Measurements from ENCODE around the gene DSCAML1.

DSCAML1 gene

DNA sequence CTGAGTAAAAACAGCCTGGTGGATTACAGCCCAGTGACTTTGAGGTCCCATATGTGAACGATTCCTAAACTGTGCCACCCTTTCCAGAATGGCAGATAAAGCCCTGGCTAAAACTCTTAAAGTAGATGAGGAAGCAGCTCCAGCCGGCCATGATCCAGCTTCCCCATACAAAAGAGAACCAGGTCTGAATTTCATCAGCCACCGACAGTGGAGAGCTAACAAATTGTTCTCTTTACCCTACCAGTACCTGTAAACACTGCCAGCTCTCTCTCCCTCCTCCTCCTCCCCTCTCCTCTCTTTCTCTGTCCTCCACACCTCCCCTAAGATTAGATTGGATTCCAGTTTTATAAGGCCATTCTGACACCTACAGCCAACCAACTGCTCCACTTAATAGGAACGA lies 176.9 kb downstream of the DSCAML1 start:
- H3K4me2 ChIP-seq: no peak overlapping the region
- H3K27ac ChIP-seq: no peak overlapping the region
- H4K20me1 ChIP-seq: no peaks in the 10 kb centered on the region; a peak in 1 of 22 replicates
- H3K9ac ChIP-seq: no peak overlapping the region
- no peak for TF ChIP-seq Cebpa-rat (IDR thresholded peaks at IDR 0.05)
- H3K36me3 ChIP-seq: no peaks in the 10 kb centered on the region
- peaks cover 0 to 3% (median 0%) of the 10 kb centered on the region in 10 experiments; a peak in 5 of 20 replicates for H3K4me1 ChIP-seq
- no peak overlapping the region for H3K4me3 ChIP-seq
- peaks cover 11 to 16% (median 14%) of the 10 kb centered on the region in 11 experiments; a peak in 20 of 22 replicates for H3K9me3 ChIP-seq (replicated peaks in 1 of 11)
- no peaks in the 10 kb centered on the region for H3K27me3 ChIP-seq

DNA sequence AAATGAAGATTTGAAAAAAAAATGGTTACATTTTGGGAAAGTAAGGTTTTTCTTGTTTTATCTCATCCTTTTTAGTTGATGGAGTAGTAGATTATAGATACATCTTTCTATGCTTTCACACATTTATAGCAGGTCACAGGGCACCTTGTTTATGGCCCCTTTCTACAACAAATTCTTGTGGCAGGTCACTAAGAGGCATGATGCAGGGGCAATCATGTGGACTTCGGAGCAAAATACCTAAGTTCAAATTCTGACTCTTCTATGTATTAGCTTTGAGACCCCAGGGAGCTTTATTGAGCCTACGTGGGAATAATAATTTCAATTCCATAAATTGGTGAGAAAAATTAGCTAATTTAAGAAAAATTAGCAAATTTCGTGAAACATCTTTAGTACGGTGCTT lies 177.4 kb downstream of the DSCAML1 start:
- TF ChIP-seq Cebpa-rat (IDR thresholded peaks at IDR 0.05): no peak
- H3K27ac ChIP-seq: no peak overlapping the region
- H3K9me3 ChIP-seq (replicated peaks in 1 of 11): peaks cover 11 to 21% (median 14%) of the 10 kb centered on the region in 11 experiments; a peak in 21 of 22 replicates

DNA sequence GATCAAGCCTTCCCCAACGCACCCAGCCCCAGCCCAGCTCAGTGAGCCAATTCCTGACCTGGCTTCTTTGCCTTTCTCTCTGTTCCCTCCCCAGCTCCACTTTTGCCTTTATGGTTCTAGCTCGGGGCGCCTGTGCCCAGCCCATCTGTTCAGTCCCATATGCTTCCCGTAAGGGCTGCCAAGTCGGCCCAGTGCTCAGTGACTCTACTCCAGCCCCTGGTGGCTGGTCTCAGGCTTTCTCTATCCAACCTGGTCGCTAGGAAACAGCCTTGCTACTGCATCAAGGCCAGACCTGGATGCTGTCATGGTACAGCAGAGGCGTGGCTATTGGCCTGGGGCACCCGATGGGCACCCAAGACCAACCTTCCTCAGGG lies 178.0 kb downstream of the DSCAML1 start:
- Histone ChIP-seq H4K20me1 (no peaks in the 10 kb centered on the region; a peak in 1 of 22 replicates), H3K36me3 (no peaks in the 10 kb centered on the region), H3K4me1 (no peaks in the 10 kb centered on the region), H3K4me3 (no peak overlapping the region), H3K9ac (no peak overlapping the region), H3K4me2 (no peak overlapping the region), H3K9me3 (replicated peaks in 1 of 11) (peaks cover 11 to 24% (median 14%) of the 10 kb centered on the region in 11 experiments; a peak in 21 of 22 replicates), H3K27ac (no peak overlapping the region), H3K27me3 (no peaks in the 10 kb centered on the region)
- no peak for TF ChIP-seq Cebpa-rat (IDR thresholded peaks at IDR 0.05)

More for the DNA sequence above, 177.4 kb downstream of the DSCAML1 start:
- no peaks in the 10 kb centered on the region for H3K27me3 ChIP-seq
- H4K20me1 ChIP-seq: no peaks in the 10 kb centered on the region; a peak in 1 of 22 replicates
- H3K4me3 ChIP-seq: no peak overlapping the region
- H3K4me1 ChIP-seq: no peaks in the 10 kb centered on the region
- H3K9ac ChIP-seq: no peak overlapping the region
- no peaks in the 10 kb centered on the region for H3K36me3 ChIP-seq
- H3K4me2 ChIP-seq: no peak overlapping the region

DNA sequence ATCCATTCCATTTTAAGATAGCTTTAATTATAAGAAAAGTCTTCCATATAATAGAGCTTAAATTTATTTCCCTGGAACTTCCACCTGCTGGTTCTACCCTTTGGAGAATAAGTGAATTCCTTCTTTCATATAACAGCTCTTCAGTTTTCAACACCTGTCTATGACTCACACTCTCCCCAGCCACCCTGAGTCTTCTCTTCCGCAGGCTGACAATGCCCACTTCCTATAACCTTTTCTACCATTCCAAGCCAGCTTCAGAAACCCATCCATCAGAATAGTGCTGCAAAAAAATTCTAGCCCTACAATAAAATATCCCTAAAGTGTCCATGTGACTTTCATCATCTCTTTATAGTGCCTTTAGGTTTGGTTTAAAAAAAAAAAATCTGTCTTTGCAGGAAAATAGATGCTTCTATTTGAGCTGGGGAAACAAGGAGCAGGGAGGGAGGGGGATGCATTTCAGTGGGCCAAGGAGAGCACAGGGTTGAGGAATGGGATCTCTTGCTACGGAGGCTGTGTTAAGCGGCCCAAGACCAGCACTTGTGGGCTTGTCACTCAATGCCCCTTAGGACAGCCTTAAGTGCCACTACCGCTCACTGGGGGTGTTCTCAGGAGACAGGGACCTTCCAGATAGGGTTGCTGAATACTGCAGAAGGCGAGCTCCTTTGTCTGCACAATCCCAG lies 178.6 kb downstream of the DSCAML1 start:
- no peaks in the 10 kb centered on the region for H3K27me3 ChIP-seq
- H3K4me2 ChIP-seq: no peak overlapping the region
- no peak overlapping the region for H3K4me3 ChIP-seq
- H3K27ac ChIP-seq: no peak overlapping the region
- H3K9me3 ChIP-seq (replicated peaks in 1 of 11): peaks cover 11 to 24% (median 14%) of the 10 kb centered on the region in 11 experiments; a peak in 21 of 22 replicates
- no peaks in the 10 kb centered on the region; a peak in 1 of 22 replicates for H4K20me1 ChIP-seq
- TF ChIP-seq Cebpa-rat (IDR thresholded peaks at IDR 0.05): no peak
- H3K4me1 ChIP-seq: peaks cover 0 to 3% (median 0%) of the 10 kb centered on the region in 10 experiments; a peak in 1 of 20 replicates
- H3K9ac ChIP-seq: no peak overlapping the region
- H3K36me3 ChIP-seq: no peaks in the 10 kb centered on the region

DNA sequence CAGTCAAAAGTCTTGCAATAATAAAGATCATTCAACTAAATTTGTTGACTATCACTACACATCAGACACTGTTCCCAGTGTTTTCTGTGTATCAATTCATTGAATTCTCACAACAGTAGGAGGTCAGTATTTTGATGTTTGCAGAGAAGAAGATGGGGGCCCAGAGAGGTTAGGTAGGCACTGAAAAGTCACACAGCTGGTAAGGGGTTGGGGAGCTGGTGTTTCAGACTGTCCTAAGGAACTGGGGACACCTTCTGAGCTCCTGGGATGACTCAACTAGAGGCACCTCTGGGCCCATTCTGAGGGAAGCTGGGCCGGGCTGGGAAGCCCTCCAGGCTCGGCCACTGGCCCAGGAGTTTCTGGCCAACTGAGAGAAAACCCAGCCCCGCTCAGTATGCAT lies 180.0 kb downstream of the DSCAML1 start:
- Histone ChIP-seq H3K4me3 (no peak overlapping the region), H4K20me1 (no peaks in the 10 kb centered on the region; a peak in 2 of 22 replicates), H3K27ac (no peak overlapping the region), H3K9ac (no peak overlapping the region), H3K27me3 (no peaks in the 10 kb centered on the region), H3K4me2 (no peak overlapping the region), H3K9me3 (replicated peaks in 1 of 11) (peaks cover 7 to 17% (median 9%) of the 10 kb centered on the region in 11 experiments; a peak in 20 of 22 replicates), H3K4me1 (peaks cover 0 to 4% (median 0%) of the 10 kb centered on the region in 10 experiments; a peak in 1 of 20 replicates), H3K36me3 (no peaks in the 10 kb centered on the region)
- no peak for TF ChIP-seq Cebpa-rat (IDR thresholded peaks at IDR 0.05)

DNA sequence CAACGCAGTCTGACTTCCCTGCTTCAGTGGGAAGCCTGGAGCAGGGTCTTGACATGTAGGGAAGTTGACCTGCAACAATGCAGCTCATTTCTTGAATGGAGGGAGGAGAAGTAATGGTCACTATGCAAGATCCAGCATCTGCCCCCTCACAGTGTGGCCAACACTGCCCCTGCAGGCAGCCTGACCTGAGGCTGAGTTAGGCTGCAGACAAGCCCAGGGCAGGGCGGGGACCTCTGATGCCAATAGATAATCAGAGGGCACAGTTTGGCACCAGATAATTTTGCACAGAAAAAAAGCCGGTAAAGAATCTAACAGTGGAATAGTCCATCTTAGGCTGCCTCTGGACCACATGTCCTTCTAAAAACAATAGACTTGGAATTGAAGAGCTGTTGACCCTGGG lies 182.3 kb downstream of the DSCAML1 start:
- peaks cover 0 to 8% (median 0%) of the 10 kb centered on the region in 11 experiments; a peak in 7 of 22 replicates for H3K9me3 ChIP-seq (replicated peaks in 1 of 11)
- no peaks in the 10 kb centered on the region for H3K27me3 ChIP-seq
- H3K4me1 ChIP-seq: peaks cover 0 to 9% (median 2%) of the 10 kb centered on the region in 10 experiments; a peak in 6 of 20 replicates
- H3K36me3 ChIP-seq: no peaks in the 10 kb centered on the region
- H3K4me2 ChIP-seq: no peak overlapping the region
- no peak overlapping the region for H3K9ac ChIP-seq
- no peak overlapping the region for H3K4me3 ChIP-seq
- H3K27ac ChIP-seq: no peak overlapping the region
- TF ChIP-seq Cebpa-rat (IDR thresholded peaks at IDR 0.05): no peak
- H4K20me1 ChIP-seq: no peaks in the 10 kb centered on the region; a peak in 2 of 22 replicates

DNA sequence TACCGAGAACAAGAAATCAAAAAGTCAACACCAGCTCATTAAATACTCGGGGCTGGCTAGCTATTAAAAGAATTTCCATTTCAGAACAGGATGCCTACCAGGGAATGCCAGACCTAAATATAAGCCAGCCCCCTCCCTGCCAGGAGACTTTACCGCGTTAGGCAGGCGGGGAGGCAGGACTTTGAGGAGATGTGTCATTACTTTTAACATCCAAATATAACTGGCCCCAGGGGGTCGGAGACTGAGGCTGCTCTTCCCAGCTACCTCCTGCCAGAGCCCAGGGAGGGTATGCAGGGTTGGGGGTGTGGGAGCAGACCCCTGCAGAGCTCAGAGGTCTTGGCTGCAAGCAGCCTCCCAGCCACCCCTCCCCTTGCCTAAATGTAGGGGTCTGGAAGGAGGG lies 183.5 kb downstream of the DSCAML1 start:
- H3K9me3 ChIP-seq (replicated peaks in 1 of 11): peaks cover 0 to 8% (median 0%) of the 10 kb centered on the region in 11 experiments; a peak in 7 of 22 replicates
- no peak overlapping the region for H3K9ac ChIP-seq
- peak overlapping the region in 1 of 11 experiments; percentile 6; a peak in 1 of 22 replicates for H3K4me2 ChIP-seq

DNA sequence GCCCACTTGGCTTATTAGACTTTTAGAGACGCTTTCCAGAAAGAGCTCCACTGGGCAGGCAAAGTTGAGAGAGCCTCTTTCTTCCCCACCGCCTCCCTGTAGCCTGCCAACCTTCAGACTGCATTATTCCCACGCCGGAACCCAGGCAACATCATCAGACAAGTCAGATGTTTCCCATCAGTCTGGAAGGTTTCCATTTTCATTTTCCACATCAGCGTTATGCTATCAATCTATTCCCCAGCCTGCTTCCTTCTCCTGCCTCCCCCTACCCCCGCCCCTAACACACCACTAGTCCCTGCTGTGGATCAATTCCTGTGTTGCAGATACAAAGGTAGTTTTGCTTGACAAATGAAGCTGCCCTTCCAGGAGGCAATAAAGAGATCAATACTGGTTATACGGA lies 184.8 kb downstream of the DSCAML1 start:
- Histone ChIP-seq H3K36me3 (no peaks in the 10 kb centered on the region), H3K27me3 (no peaks in the 10 kb centered on the region), H3K4me2 (no peak overlapping the region), H3K4me3 (no peak overlapping the region), H3K9me3 (replicated peaks in 1 of 11) (peaks cover 0 to 8% (median 0%) of the 10 kb centered on the region in 11 experiments; a peak in 7 of 22 replicates), H3K27ac (no peak overlapping the region), H3K9ac (no peak overlapping the region), H3K4me1 (peaks cover 0 to 11% (median 2%) of the 10 kb centered on the region in 10 experiments; a peak in 6 of 20 replicates), H4K20me1 (peaks cover 0 to 6% (median 0%) of the 10 kb centered on the region in 11 experiments; a peak in 2 of 22 replicates)
- TF ChIP-seq Cebpa-rat (IDR thresholded peaks at IDR 0.05): no peak

More for the DNA sequence above, 183.5 kb downstream of the DSCAML1 start:
- no peaks in the 10 kb centered on the region for H3K36me3 ChIP-seq
- TF ChIP-seq Cebpa-rat (IDR thresholded peaks at IDR 0.05): no peak
- H3K4me3 ChIP-seq: no peak overlapping the region
- no peaks in the 10 kb centered on the region for H3K27me3 ChIP-seq
- H3K4me1 ChIP-seq: peaks cover 0 to 11% (median 2%) of the 10 kb centered on the region in 10 experiments; a peak in 6 of 20 replicates
- H4K20me1 ChIP-seq: no peaks in the 10 kb centered on the region; a peak in 2 of 22 replicates
- H3K27ac ChIP-seq: no peak overlapping the region

DNA sequence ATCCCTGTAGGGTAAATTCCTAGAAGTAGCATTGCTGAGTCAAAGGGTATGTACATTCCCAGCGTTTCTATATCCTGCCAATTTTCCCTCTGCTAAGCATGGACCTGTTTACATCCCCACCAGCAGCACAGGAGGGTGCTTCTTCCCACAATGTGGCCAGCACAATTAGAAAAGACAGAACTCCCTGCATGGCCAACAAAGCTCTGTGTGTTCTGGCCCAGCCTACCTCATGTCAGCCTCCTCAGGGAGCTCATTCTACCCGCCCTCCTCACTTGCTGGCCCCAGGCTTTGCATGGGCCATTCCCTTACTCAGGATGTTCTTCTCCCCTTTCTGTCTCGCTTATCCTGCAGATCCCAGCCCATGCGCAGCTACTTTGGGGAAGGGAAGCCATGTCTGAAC lies 186.1 kb downstream of the DSCAML1 start:
- Histone ChIP-seq H3K27me3 (no peaks in the 10 kb centered on the region), H3K4me3 (no peak overlapping the region), H4K20me1 (peaks cover 0 to 10% (median 0%) of the 10 kb centered on the region in 11 experiments; a peak in 1 of 22 replicates), H3K9ac (no peak overlapping the region), H3K36me3 (no peaks in the 10 kb centered on the region), H3K27ac (no peak overlapping the region), H3K4me2 (peak overlapping the region in 2 of 11 experiments; percentile 7 to 61; a peak in 1 of 22 replicates), H3K4me1 (peaks cover 0 to 20% (median 7%) of the 10 kb centered on the region in 10 experiments; a peak in 11 of 20 replicates), H3K9me3 (replicated peaks in 1 of 11) (peaks cover 0 to 8% (median 0%) of the 10 kb centered on the region in 11 experiments; a peak in 7 of 22 replicates)
- no peak for TF ChIP-seq Cebpa-rat (IDR thresholded peaks at IDR 0.05)
